K562 treated with DMSO at 1 percent for 48 hours (cell line): ENCODE data around the gene PACRG. TPM values are rescaled to one million over a fixed set of nuclear protein-coding genes. Genes with fewer than 3 reads are reported as not detected.

Source experiments
- total RNA-seq: library from RNA; unstranded; fragments of 300-600 nt; gene quantifications from 2 replicates; pipeline ENCODE4 v1.2.3, GENCODE V29; 2022; ENCODE audit warnings: low replicate concordance; ENCODE audit errors: extremely low read depth

Gene PACRG
- not detected in 2 replicates for total RNA-seq

DNA sequence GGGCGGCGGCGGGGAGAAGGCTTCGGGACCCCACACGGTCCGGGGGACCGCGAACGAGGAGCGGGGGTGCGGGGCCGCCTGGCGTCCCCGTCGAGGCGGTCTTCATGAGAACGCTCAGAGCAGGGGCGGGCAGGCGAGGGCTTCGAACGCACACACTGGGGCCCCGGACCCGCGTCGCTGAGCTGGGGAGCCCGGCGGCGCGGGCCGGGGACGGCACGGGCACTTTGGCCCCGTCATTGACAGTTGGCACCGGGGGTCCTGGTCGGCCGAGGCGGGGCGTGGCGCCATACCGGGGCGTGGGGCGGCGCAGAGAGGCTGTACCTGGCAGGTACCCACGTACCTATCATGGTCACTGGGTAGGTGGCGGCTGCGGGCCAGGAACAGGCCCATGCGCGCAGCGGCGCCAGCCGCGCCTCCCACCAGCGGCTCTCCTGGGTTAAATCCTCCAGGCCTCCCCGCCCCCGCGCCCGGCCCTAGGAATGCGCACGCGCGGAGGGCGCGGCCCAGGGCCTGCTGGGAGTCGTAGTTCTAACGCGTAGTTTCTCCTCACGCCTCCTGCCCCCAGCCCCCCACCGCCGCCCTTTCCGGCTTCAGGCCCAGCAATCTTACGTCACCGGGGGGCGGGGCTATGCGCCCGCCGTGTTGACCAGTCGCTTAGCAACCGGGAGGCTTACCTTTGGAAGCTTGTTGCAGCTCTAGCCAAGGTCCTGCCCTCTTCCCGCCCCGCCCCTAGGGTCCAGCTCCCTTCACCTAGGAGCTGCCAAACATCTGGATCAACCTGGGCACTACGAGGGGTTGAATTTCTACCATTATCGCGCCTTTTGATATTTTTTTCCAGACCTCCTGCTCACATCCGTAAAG, at the start of gene PACRG, which contains the start of gene PRKN:
Gene PACRG (plus strand): TSS at position 653 of the 861 bp plus-strand sequence.
Gene PRKN (minus strand): TSS at position 445 of the 861 bp plus-strand sequence.

Other genes starting within 250 kb of the PACRG start
- gene PRKN, start 208 bp upstream of the PACRG start, total RNA-seq, result not detected in 2 replicates